SK-N-SH treated with all-trans-retinoic acid at 6 μM for 48 hours (cell line): ENCODE results near the gene LITAF.

ENCODE experiments used
- ATAC-seq: fragments of 200-7000 bp; cut with Tn5 transposase; 3 replicates; pipeline ENCODE4 v1.9.1; 2020; ENCODE audit warnings: mild to moderate bottlenecking, moderate library complexity
- GLIS3 ChIP-seq: fragments of 250-450 bp; sonication (Bioruptor Pico); IDR thresholded peaks from 2 replicates; pipeline ENCODE4 v1.5.0; 2020; ENCODE audit warnings: mild to moderate bottlenecking, moderate library complexity
- TCF4 ChIP-seq: fragments of 250-450 bp; sonication (Bioruptor Pico); IDR thresholded peaks from 2 replicates; pipeline ENCODE4 v1.8.0; 2021; ENCODE audit warnings: mild to moderate bottlenecking, moderate library complexity, borderline replicate concordance
- ZFP3 ChIP-seq: fragments of 250-450 bp; sonication (Bioruptor Pico); IDR thresholded peaks from 2 replicates; pipeline ENCODE4 v1.5.0; 2020; ENCODE audit warnings: mild to moderate bottlenecking, moderate library complexity

LITAF gene

DNA sequence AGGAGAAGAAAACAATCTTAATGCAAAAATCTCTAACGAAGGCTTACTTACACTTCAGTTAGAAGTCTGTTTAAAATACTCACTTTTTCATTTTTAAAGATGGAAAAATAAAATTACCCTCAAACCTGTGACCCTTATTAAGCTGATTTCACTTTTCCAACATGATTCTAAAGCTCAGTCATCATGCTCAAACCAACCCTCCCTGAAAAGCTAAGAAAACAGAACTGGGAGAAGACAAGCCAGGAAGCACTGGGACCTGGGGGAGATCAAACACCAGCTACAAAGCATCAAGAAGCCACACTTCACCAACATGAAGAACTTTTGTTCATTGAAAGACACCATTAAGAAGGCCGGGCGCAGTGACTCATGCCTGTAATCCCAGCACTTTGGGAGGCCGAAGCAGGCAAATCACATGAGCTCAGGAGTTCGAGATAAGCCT lies 88.8 kb downstream of the LITAF start:
- TF ChIP-seq GLIS3 (CRISPR knock-in tag): 0 out of 2 replicates have a peak, but pooled peaks have one; percentile 50
- no peak for TF ChIP-seq TCF4 (CRISPR knock-in tag)
- TF ChIP-seq ZFP3: peak; percentile 39; the same call in 1 of the 2 replicates
- peak; percentile 45 for ATAC-seq
